Mesodermal cell (in vitro differentiated cells): ENCODE data around the gene POU2AF1. TPM values are rescaled to one million over a fixed set of nuclear protein-coding genes. Genes with fewer than 3 reads are reported as not detected.

Experiments
- H3K27ac ChIP-seq: 2 replicates; pipeline ENCODE4 v1.7.0; 2013; ENCODE audit warnings: mild to moderate bottlenecking, low read depth, low read length, moderate library complexity; ENCODE audit not compliant: severe bottlenecking
- H3K36me3 ChIP-seq: 2 replicates; pipeline ENCODE4 v1.7.1; 2013; ENCODE audit warnings: mild to moderate bottlenecking, low read length, moderate library complexity; ENCODE audit not compliant: control insufficient read depth, insufficient read depth
- H3K4me1 ChIP-seq: one replicate; pipeline ENCODE4 v1.7.1; 2013; ENCODE audit warnings: mild to moderate bottlenecking, low read length; ENCODE audit not compliant: insufficient read depth, control insufficient read depth, poor library complexity, severe bottlenecking
- H3K4me3 ChIP-seq: 2 replicates; pipeline ENCODE4 v1.7.0; 2013; ENCODE audit warnings: low read length, control low read depth, mild to moderate bottlenecking; ENCODE audit not compliant: insufficient read depth, poor library complexity, severe bottlenecking; ENCODE audit errors: extremely low read depth
- H3K9me3 ChIP-seq: 2 replicates; pipeline ENCODE4 v1.7.1; 2013; ENCODE audit warnings: mild to moderate bottlenecking, low read length, moderate library complexity; ENCODE audit not compliant: control insufficient read depth
- WGBS, 2 experiments: methylation state at CpG; one replicate each; pipeline ENCODE4 v1.1.5; 2013; ENCODE audit warnings: missing lambda C conversion rate in 2 of 2; ENCODE audit not compliant: insufficient coverage in 2 of 2; 5-methylcytosine and 5-hydroxymethylcytosine counted together
- polyA plus RNA-seq, 2 experiments: library from polyadenylated mRNA; stranded (reverse); fragments of 50-300 nt; gene quantifications; one replicate each; pipeline ENCODE4 v1.2.3, GENCODE V29; 2013

POU2AF1 gene
- polyA plus RNA-seq (2013, experiment 1 of 2), result not detected
- not detected for polyA plus RNA-seq (2013, experiment 2 of 2)

DNA sequence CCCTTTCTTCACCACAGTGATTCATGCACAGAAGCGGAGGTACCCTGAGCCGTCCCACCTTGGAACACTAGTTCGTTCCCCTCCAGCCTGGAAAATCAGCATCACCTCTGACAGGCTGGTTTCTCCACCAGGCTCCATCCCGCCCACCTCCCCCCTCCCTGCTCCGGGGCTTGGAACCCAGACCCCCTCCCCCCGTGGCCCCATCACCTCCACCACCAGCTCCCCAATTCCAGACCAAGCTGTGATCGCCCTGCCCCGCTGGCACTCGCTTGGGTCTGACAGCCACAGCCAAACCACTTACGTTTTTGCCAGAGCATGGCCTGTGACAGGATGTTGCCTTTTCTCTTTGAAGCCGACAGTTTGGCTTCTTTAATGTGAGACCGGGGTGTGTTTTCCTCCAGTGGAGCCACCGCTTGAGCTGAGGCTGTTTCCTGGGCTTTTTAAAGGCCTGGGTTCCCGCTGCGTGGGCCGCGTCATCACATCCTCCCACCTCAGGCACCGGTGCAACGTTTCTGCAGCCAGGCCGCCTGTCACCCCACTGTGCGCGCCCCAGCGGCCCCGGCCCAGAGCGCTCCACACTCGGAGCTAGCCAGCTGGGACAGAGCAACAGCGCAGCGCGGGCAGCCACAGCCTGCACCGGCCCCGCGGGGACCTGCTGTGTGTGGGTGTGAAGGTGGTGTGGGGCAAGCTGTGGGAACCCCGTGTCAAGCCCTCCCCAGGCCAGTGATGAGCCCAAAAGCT lies at the start of gene POU2AF1:
POU2AF1 (minus strand) TSS at position 415 of the 741 bp plus-strand sequence; CDS start at position 317, 98 bp downstream.
- H3K9me3 ChIP-seq, result no peaks in the 10 kb centered on the region
- no peaks in the 10 kb centered on the region for H3K36me3 ChIP-seq
- 92 to 94% methylated on average over 21 to 28 of the region's 33 CpGs for WGBS, 2 experiments
- H3K4me3 ChIP-seq, result no peak within 1 kb of the TSS
- H3K4me1 ChIP-seq, result no peaks in the 10 kb centered on the region
- H3K27ac ChIP-seq, result no peak within 1 kb of the TSS

- Histone ChIP-seq H3K4me3 (no peak overlapping the region), H3K4me1 (no peaks in the 10 kb centered on the region), H3K36me3 (no peaks in the 10 kb centered on the region), H3K9me3 (no peaks in the 10 kb centered on the region), H3K27ac (no peak overlapping the region)
- 96 to 97% methylated on average over 4 to 5 of the region's 5 CpGs for WGBS, 2 experiments
Observed at GRCh38 chr11:111428113-111428876, 49.2 kb upstream of the POU2AF1 start.

DNA sequence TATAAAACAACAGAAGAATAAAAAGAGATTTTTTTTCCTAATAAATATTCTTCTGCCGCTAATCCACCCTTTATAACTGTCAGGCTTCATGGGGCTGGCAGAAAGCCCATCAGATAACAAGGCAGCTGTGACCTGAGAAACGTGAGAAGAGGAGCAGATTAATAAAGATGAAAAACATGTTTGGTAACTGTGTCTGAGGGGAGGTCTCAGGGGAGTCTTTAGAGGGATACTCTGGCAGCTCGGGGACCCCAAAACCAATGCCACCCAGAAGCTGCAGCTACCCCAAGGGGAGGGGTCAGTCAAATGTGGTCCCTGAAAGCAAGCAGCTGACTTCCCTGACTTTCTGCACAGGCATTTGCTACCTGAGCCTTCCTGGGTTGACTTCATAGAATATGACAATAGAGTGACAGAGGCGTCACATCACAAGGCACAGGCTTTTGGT lies 48.4 kb upstream of the POU2AF1 start:
- no peaks in the 10 kb centered on the region for H3K4me1 ChIP-seq
- H3K27ac ChIP-seq, result no peak overlapping the region
- no peak overlapping the region for H3K4me3 ChIP-seq
- 83 to 100% methylated on average over 2 to 3 of the region's 4 CpGs for WGBS, 2 experiments
- no peaks in the 10 kb centered on the region for H3K9me3 ChIP-seq
- H3K36me3 ChIP-seq, result no peaks in the 10 kb centered on the region

DNA sequence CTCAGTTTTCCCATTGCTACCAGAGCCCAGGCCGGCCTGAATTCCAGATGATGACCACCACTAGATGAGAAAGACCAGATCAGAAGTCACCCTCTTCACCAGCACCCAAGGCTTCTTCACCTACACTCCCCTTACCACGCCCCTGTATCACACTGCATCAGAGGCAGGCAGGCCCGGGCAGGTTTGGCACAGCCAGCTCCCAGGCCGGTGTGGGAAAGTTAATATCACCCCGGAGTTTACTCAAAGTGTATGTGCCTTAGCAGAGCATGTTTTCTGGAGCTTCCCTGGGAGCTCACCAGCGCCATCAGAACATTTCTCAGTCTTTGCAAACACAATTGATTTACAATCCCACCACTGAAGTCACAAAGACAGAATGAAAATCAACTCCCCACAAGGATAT lies 47.5 kb upstream of the POU2AF1 start:
- H3K36me3 ChIP-seq, result no peaks in the 10 kb centered on the region
- H3K27ac ChIP-seq, result no peak overlapping the region
- no peaks in the 10 kb centered on the region for H3K9me3 ChIP-seq
- 91 to 96% methylated on average over 5 of the region's 6 CpGs for WGBS, 2 experiments
- no peaks in the 10 kb centered on the region for H3K4me1 ChIP-seq
- H3K4me3 ChIP-seq, result no peak overlapping the region

DNA sequence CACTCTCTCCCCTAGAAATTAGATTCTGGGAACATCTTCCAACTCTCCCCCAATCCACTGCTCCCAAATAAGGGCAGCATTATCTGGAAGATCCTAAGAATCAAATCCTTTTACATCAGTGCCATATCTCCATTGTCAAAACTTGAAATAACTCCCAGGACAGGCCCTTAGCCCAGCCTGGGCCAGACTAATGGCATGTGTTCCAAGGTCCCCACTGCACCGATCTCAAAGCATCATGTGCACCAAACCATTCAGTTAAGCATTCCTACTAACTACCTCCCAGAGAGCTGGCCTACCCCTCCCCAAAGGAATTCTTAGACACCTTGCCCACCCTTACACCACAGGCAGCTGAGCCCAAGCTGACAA lies 44.2 kb upstream of the POU2AF1 start:
- Histone ChIP-seq H3K9me3 (no peaks in the 10 kb centered on the region), H3K4me3 (no peak overlapping the region), H3K4me1 (no peaks in the 10 kb centered on the region), H3K36me3 (no peaks in the 10 kb centered on the region), H3K27ac (no peak overlapping the region)
- 93% methylated on average over 1 of the region's 1 CpG; no CpG with 5 or more reads in 1 of the 2 experiments for WGBS, 2 experiments

DNA sequence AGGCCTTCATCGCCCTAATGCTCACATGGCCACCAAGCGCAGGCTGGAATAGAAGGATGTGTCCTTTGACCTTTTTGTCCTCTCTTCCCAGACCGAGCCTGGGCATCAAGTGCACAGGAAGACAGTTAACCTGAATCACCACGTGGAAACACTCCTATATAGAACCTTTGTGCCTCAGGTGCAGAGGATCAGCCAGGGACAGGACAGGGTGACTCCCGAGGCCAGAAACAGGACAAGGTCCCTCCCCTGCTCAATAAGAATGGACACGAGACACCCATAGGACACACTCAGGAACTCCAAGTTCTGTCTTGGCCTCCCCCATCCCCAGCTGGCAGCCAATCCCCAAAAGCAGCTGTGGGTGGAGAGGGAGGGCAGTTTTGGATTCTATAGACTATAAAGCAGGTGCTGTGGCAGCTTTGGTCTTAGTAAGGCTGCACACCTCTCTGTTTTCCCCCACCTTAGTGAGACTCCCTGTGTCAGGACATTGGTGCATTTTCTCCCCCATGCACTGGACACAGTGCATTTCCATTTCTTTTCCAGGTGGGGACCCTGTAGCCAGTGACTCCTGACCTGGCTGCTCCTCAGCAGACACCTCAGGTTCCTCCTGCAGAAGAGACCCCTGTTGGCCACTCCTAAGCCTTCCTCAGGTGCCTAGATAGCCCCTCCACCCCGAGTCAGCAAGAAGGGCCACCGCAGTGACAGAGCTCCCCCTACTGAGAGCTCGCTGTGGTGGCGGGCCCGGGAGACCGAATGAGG lies 43.6 kb upstream of the POU2AF1 start:
- H3K36me3 ChIP-seq, result no peaks in the 10 kb centered on the region
- no peaks in the 10 kb centered on the region for H3K9me3 ChIP-seq
- no peak overlapping the region for H3K27ac ChIP-seq
- no peak overlapping the region for H3K4me3 ChIP-seq
- H3K4me1 ChIP-seq, result no peaks in the 10 kb centered on the region
- WGBS, 2 experiments, result 42 to 44% methylated on average over 8 to 11 of the region's 12 CpGs

DNA sequence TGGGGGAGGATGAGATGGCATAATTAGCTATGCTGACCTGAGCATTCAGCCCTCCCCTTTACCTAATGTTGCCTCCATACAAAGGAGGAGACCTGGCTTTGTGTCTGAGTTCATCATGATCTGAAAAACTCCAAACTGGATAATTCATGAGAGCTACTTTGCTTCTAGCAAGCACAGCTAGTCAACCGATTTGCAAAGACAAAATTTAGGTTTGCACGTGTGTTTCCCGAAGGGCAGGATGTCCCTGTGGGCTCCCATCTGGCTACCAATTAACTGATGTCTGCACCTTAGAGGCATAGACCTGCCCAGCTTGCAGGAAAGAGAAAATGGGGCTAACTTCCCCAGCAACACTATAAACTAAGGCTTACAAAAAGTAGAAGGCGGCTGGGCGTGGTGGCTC lies 42.2 kb upstream of the POU2AF1 start:
- Histone ChIP-seq H3K27ac (no peak overlapping the region), H3K36me3 (no peaks in the 10 kb centered on the region), H3K4me3 (no peak overlapping the region), H3K4me1 (no peaks in the 10 kb centered on the region), H3K9me3 (no peaks in the 10 kb centered on the region)
- WGBS, 2 experiments, result 89 to 94% methylated on average over 5 of the region's 5 CpGs

GRCh38 chr11:111419641-111420327 lies 40.7 kb upstream of the POU2AF1 start:
- H3K9me3 ChIP-seq, result no peaks in the 10 kb centered on the region
- H3K27ac ChIP-seq, result no peak overlapping the region
- H3K4me3 ChIP-seq, result no peak overlapping the region
- H3K36me3 ChIP-seq, result no peaks in the 10 kb centered on the region
- no peaks in the 10 kb centered on the region for H3K4me1 ChIP-seq
- WGBS, 2 experiments, result 63 to 75% methylated on average over 3 to 4 of the region's 5 CpGs

- Histone ChIP-seq H3K4me3 (no peak overlapping the region), H3K36me3 (no peaks in the 10 kb centered on the region), H3K27ac (no peak overlapping the region), H3K4me1 (no peaks in the 10 kb centered on the region), H3K9me3 (no peaks in the 10 kb centered on the region)
- 81 to 86% methylated on average over 2 to 4 of the region's 4 CpGs for WGBS, 2 experiments
Observed at GRCh38 chr11:111419181-111419580, 40.1 kb upstream of the POU2AF1 start.

DNA sequence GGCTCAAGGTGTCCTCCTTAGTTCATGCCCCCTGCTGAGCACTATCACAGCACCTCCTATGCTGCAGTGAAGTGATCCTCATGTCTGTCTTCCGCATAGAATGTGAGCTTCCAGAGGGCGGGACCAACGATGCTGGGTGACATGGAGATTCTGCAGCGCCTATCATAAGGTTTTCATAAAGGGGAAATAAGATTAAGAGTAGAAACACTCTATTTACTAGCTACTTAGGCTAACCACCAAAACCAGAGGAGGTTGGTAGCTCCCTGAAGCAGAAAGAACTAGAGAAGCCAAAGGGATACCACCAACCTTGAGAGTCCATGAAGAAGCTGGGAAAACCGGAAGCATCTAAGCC lies 39.3 kb upstream of the POU2AF1 start:
- H3K4me1 ChIP-seq, result no peaks in the 10 kb centered on the region
- H3K9me3 ChIP-seq, result no peaks in the 10 kb centered on the region
- H3K4me3 ChIP-seq, result no peak overlapping the region
- no peaks in the 10 kb centered on the region for H3K36me3 ChIP-seq
- no peak overlapping the region for H3K27ac ChIP-seq
- WGBS, 2 experiments, result 100% methylated on average over 2 to 3 of the region's 5 CpGs
